Chondrocyte (in vitro differentiated cells): Measurements from ENCODE around the gene ABTB2. TPM values are rescaled to one million over a fixed set of nuclear protein-coding genes. Genes with fewer than 3 reads are reported as not detected.

ENCODE experiments used
- DNase-seq: peaks from one replicate; pipeline ENCODE4 v3.0.0; 2021; ENCODE audit warnings: mixed read lengths, low spot score
- H3K27ac Mint-ChIP-seq: one replicate; pipeline ENCODE4 v1.8.0; 2021; ENCODE audit warnings: mild to moderate bottlenecking, moderate library complexity, mixed read lengths; ENCODE audit not compliant: unreplicated experiment
- H3K27me3 Mint-ChIP-seq: 2 replicates; pipeline ENCODE4 v1.8.0; 2021; ENCODE audit warnings: low read depth, mixed read lengths
- H3K36me3 Mint-ChIP-seq: 2 replicates; pipeline ENCODE4 v1.8.0; 2021; ENCODE audit warnings: low read depth, mixed read lengths
- H3K4me1 Mint-ChIP-seq: 2 replicates; pipeline ENCODE4 v1.8.0; 2021; ENCODE audit warnings: low read depth, mild to moderate bottlenecking, mixed read lengths
- H3K4me3 Mint-ChIP-seq: one replicate; pipeline ENCODE4 v1.8.0; 2021; ENCODE audit warnings: mild to moderate bottlenecking, moderate library complexity, mixed read lengths; ENCODE audit not compliant: unreplicated experiment
- H3K9me3 Mint-ChIP-seq: 2 replicates; pipeline ENCODE4 v1.8.0; 2021; ENCODE audit warnings: low read depth, mixed read lengths
- total RNA-seq: library from RNA; stranded (reverse); gene quantifications from 3 replicates; pipeline ENCODE4 v1.2.1, GENCODE V29; 2021
- TF ChIP-seq, protein P1 (sequence below): fragments of 200-600 bp; sonication (generic); IDR thresholded peaks from 2 replicates; pipeline ENCODE4 v1.5.0; 2021; ENCODE audit warnings: antibody characterized with exemption, mild to moderate bottlenecking, moderate library complexity

ABTB2 gene
- total RNA-seq, 1 donor from 2014 or later = 3.1 TPM

DNA sequence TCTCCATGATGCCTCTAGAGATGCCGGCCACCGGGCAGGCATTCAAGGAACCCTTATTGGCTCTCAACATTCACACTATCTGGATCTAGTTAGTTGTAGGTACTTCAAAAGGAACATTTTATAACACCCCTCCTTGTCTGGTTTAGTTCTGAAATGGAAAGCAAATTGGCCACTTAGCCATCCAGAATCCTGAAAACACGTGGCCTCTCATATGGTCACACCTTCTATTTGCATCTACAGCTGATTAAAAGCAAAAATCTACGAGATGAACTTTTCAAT is 29.2 kb downstream of the ABTB2 start:
- H3K36me3 Mint-ChIP-seq = no peaks in the 10 kb centered on the region
- no peaks in the 10 kb centered on the region for H3K27me3 Mint-ChIP-seq
- H3K4me1 Mint-ChIP-seq = peaks cover 33% of the 10 kb centered on the region
- no peaks in the 10 kb centered on the region for H3K9me3 Mint-ChIP-seq
- TF ChIP-seq, protein P1, sequence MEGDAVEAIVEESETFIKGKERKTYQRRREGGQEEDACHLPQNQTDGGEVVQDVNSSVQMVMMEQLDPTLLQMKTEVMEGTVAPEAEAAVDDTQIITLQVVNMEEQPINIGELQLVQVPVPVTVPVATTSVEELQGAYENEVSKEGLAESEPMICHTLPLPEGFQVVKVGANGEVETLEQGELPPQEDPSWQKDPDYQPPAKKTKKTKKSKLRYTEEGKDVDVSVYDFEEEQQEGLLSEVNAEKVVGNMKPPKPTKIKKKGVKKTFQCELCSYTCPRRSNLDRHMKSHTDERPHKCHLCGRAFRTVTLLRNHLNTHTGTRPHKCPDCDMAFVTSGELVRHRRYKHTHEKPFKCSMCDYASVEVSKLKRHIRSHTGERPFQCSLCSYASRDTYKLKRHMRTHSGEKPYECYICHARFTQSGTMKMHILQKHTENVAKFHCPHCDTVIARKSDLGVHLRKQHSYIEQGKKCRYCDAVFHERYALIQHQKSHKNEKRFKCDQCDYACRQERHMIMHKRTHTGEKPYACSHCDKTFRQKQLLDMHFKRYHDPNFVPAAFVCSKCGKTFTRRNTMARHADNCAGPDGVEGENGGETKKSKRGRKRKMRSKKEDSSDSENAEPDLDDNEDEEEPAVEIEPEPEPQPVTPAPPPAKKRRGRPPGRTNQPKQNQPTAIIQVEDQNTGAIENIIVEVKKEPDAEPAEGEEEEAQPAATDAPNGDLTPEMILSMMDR = no peak
- no peak for DNase-seq
- no peak overlapping the region for H3K27ac Mint-ChIP-seq
- H3K4me3 Mint-ChIP-seq = no peak overlapping the region

GRCh38 chr11:34327804-34328631 is 29.8 kb downstream of the ABTB2 start:
- Mint-ChIP-seq H3K4me1 (peaks cover 34% of the 10 kb centered on the region), H3K27me3 (no peaks in the 10 kb centered on the region), H3K36me3 (no peaks in the 10 kb centered on the region), H3K4me3 (no peak overlapping the region), H3K9me3 (no peaks in the 10 kb centered on the region), H3K27ac (no peak overlapping the region)
- TF ChIP-seq, protein P1 = no peak
- DNase-seq = no peak

GRCh38 chr11:34324466-34324865 is 33.3 kb downstream of the ABTB2 start:
- H3K27me3 Mint-ChIP-seq = no peaks in the 10 kb centered on the region
- H3K9me3 Mint-ChIP-seq = no peaks in the 10 kb centered on the region
- H3K36me3 Mint-ChIP-seq = no peaks in the 10 kb centered on the region
- H3K4me1 Mint-ChIP-seq = peaks cover 7% of the 10 kb centered on the region
- H3K4me3 Mint-ChIP-seq = no peak overlapping the region
- no peak overlapping the region for H3K27ac Mint-ChIP-seq
- TF ChIP-seq, protein P1 = no peak
- DNase-seq = no peak

DNA sequence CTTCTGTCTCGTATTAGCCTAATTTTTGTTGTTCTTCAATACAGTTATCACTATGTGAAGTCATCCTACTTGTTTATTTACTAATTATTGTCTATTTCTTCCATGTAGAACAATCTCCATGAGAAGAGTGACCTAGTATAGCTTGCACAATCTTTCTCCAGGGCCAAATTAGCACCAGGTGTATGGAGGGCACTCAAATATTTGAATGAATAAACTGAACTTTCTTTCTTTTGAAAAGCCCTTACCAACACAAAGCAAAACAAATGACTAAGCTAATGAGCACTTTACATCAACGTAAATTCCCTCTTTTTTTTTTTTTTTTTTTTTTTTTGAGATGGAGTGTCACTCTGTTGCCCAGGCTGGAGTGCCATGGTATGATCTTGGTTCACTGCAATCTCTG is 34.2 kb downstream of the ABTB2 start:
- Mint-ChIP-seq H3K27ac (no peak overlapping the region), H3K27me3 (no peaks in the 10 kb centered on the region), H3K9me3 (no peaks in the 10 kb centered on the region), H3K4me1 (peaks cover 10% of the 10 kb centered on the region), H3K36me3 (no peaks in the 10 kb centered on the region), H3K4me3 (no peak overlapping the region)
- no peak for DNase-seq
- TF ChIP-seq, protein P1 = no peak

DNA sequence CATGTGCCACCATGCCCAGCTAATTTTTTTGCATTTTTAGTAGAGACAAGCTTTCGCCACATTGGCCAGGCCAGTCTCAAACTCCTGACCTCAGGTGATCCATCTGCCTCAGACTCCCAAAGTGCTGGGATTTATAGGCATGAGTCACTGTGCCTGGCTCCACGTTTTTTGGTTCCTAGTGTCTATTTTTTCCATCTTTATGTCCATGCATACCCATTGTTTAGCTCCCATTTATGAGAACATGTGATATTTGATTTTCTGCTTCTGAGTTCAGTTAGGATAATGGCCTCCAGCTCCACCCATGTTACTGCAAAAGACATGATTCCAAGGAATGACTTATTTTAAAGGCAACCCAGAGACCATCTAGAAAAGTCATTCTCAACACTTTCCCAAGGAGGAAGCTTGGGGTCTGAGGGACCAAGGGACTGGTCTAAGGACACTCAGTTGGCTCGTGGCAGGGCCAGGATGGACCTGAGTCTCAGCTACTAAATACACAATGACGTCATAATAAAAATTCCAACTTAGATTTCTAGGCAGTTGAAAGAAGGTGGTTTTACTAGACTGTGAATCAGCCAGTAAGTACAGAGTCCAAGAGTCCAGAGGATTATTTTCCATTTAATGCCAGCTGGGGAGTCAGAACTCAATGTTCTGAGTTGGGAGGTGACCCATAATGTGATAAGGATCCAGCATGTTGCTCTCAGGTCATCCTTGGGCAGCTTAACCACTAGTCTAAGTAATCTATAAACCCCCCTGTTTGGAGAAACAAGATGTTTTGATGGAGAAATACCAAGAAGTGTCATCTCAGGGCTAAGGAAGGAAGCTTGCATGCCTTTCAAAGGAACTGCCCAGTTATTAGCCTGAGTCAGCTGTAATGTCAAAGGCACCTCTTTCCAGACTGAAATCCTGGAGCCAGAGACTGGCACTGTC is 39.4 kb downstream of the ABTB2 start:
- Mint-ChIP-seq H3K36me3 (no peaks in the 10 kb centered on the region), H3K4me1 (peaks cover 16% of the 10 kb centered on the region), H3K27me3 (no peaks in the 10 kb centered on the region), H3K27ac (peak overlapping the region; percentile 65), H3K4me3 (no peak overlapping the region), H3K9me3 (no peaks in the 10 kb centered on the region)
- no peak for DNase-seq
- TF ChIP-seq, protein P1 = no peak
